Loucy (cell line): Measurements from ENCODE around the gene SNCG.
"Not testable (repeated sequence)": the region's sequence is repeated elsewhere in the genome, so short reads cannot be mapped to it uniquely, and the experiment has no call there.

Source experiments
- H2AFZ ChIP-seq: fragments of 200-600 bp; sonication (generic); 2 replicates; pipeline ENCODE4 v1.6.0; 2016; ENCODE audit warnings: antibody characterized with exemption, mild to moderate bottlenecking, low read length, moderate library complexity
- H3F3A ChIP-seq: fragments of 200-600 bp; 2 replicates; pipeline ENCODE4 v1.6.0; 2016; ENCODE audit warnings: antibody characterized with exemption, low read depth, mild to moderate bottlenecking
- H3K27me3 ChIP-seq: fragments of 200-600 bp; sonication (generic); 2 replicates; pipeline ENCODE4 v1.6.1; 2014; ENCODE audit warnings: low read length, mild to moderate bottlenecking; ENCODE audit not compliant: insufficient read depth, poor library complexity, severe bottlenecking
- H3K36me3 ChIP-seq: fragments of 200-600 bp; sonication (generic); 2 replicates; pipeline ENCODE4 v1.6.1; 2016; ENCODE audit warnings: low read length; ENCODE audit not compliant: insufficient read depth
- H3K4me1 ChIP-seq: fragments of 200-600 bp; sonication (generic); 2 replicates; pipeline ENCODE4 v1.5.1; 2014; ENCODE audit warnings: low read length, mild to moderate bottlenecking; ENCODE audit not compliant: insufficient read depth, poor library complexity, severe bottlenecking
- H3K4me2 ChIP-seq: fragments of 200-600 bp; sonication (generic); 2 replicates; pipeline ENCODE4 v1.6.0; 2014; ENCODE audit warnings: antibody characterized with exemption, low read length, low read depth, mild to moderate bottlenecking; ENCODE audit not compliant: poor library complexity, severe bottlenecking
- H3K4me3 ChIP-seq: fragments of 200-600 bp; sonication (generic); 2 replicates; pipeline ENCODE4 v1.5.1; 2014; ENCODE audit warnings: low read length, mild to moderate bottlenecking, mixed read lengths; ENCODE audit not compliant: poor library complexity, severe bottlenecking
- H3K79me2 ChIP-seq: fragments of 200-600 bp; sonication (generic); 2 replicates; pipeline ENCODE4 v1.6.1; 2014; ENCODE audit warnings: low read length; ENCODE audit not compliant: insufficient read depth
- H3K9ac ChIP-seq: fragments of 200-600 bp; sonication (generic); 2 replicates; pipeline ENCODE4 v1.6.0; 2014; ENCODE audit warnings: mild to moderate bottlenecking, low read depth, low read length, moderate library complexity; ENCODE audit not compliant: poor library complexity, severe bottlenecking
- H3K9me2 ChIP-seq: fragments of 200-600 bp; sonication (generic); replicated peaks from 2 replicates; pipeline ENCODE4 v1.6.1; 2016; ENCODE audit warnings: low read depth, low read length, mixed read lengths
- H3K9me3 ChIP-seq: fragments of 200-600 bp; sonication (generic); 2 replicates; pipeline ENCODE4 v1.6.1; 2014; ENCODE audit warnings: mild to moderate bottlenecking, antibody characterized with exemption, low read length, low read depth; ENCODE audit not compliant: insufficient read depth
- H4K20me1 ChIP-seq: fragments of 200-600 bp; sonication (generic); 2 replicates; pipeline ENCODE4 v1.6.0; 2014; ENCODE audit warnings: antibody characterized with exemption, low read length, mild to moderate bottlenecking; ENCODE audit not compliant: insufficient read depth, poor library complexity, severe bottlenecking
- CTCF ChIP-seq: fragments of 200-600 bp; sonication (generic); conservative IDR thresholded peaks from 2 replicates; pipeline ENCODE4 v1.5.1; 2014; ENCODE audit warnings: mild to moderate bottlenecking, antibody characterized with exemption, low read length
- EZH2phosphoT487 ChIP-seq: fragments of 200-600 bp; IDR thresholded peaks from 2 replicates; pipeline ENCODE4 v1.6.1; 2018; ENCODE audit warnings: antibody characterized with exemption, mild to moderate bottlenecking, moderate library complexity, borderline replicate concordance

The SNCG gene

GRCh38 chr10:86972613-86973380, 14.4 kb downstream of the SNCG start:
- Histone ChIP-seq H3K9me2 (no peaks in the 10 kb centered on the region), H3K4me3 (no peak overlapping the region), H4K20me1 (no peaks in the 10 kb centered on the region), H3F3A (no peaks in the 10 kb centered on the region), H3K9me3 (no peaks in the 10 kb centered on the region), H3K36me3 (no peaks in the 10 kb centered on the region), H2AFZ (no peak overlapping the region), H3K4me1 (no peaks in the 10 kb centered on the region), H3K79me2 (no peaks in the 10 kb centered on the region), H3K4me2 (no peak overlapping the region), H3K9ac (no peak overlapping the region), H3K27me3 (no peaks in the 10 kb centered on the region)
- TF ChIP-seq CTCF, result no peak
- no peak for TF ChIP-seq EZH2phosphoT487

GRCh38 chr10:86974484-86974883, 16.1 kb downstream of the SNCG start:
- Histone ChIP-seq H3K4me2 (no peak overlapping the region), H3K27me3 (no peaks in the 10 kb centered on the region), H3K9ac (no peak overlapping the region), H3K36me3 (no peaks in the 10 kb centered on the region), H2AFZ (no peak overlapping the region), H3K9me3 (no peaks in the 10 kb centered on the region), H3K4me1 (no peaks in the 10 kb centered on the region), H3K9me2 (no peaks in the 10 kb centered on the region), H3K79me2 (no peaks in the 10 kb centered on the region), H4K20me1 (no peaks in the 10 kb centered on the region), H3F3A (no peaks in the 10 kb centered on the region), H3K4me3 (no peak overlapping the region)
- no peak for TF ChIP-seq EZH2phosphoT487

GRCh38 chr10:86976362-86977056, 18.1 kb downstream of the SNCG start:
- no peaks in the 10 kb centered on the region for H3F3A ChIP-seq
- no peaks in the 10 kb centered on the region for H3K36me3 ChIP-seq
- no peaks in the 10 kb centered on the region for H3K27me3 ChIP-seq
- no peaks in the 10 kb centered on the region for H3K4me1 ChIP-seq
- no peak overlapping the region for H2AFZ ChIP-seq
- no peak overlapping the region for H3K4me2 ChIP-seq
- no peaks in the 10 kb centered on the region for H3K79me2 ChIP-seq
- no peak for TF ChIP-seq CTCF
- no peak for TF ChIP-seq EZH2phosphoT487
- no peak overlapping the region for H3K4me3 ChIP-seq
- H3K9me2 ChIP-seq, result no peaks in the 10 kb centered on the region
- no peaks in the 10 kb centered on the region for H4K20me1 ChIP-seq
- no peaks in the 10 kb centered on the region for H3K9me3 ChIP-seq
- H3K9ac ChIP-seq, result no peak overlapping the region

- not testable (repeated sequence) for H3K4me1 ChIP-seq, H3K79me2 ChIP-seq, H2AFZ ChIP-seq
These were observed 20.1 kb downstream of the SNCG start for GRCh38 chr10:86978457-86978856.

More at GRCh38 chr10:86978457-86978856, 20.1 kb downstream of the SNCG start:
- not testable (repeated sequence) for H4K20me1 ChIP-seq, H3K27me3 ChIP-seq, H3K4me2 ChIP-seq, H3K36me3 ChIP-seq, H3K4me3 ChIP-seq, H3K9ac ChIP-seq, H3K9me3 ChIP-seq, H3K9me2 ChIP-seq, H3F3A ChIP-seq
